ENCODE measurements around the gene RPS27.

RPS27 gene

GRCh38 chr1:153963850-153964331 is 26.7 kb upstream of the RPS27 start:
- Histone ChIP-seq H3K27me3 (ENCODE audit: insufficient read depth, low read length) (no peaks in the 10 kb centered on the region), H3K9me2 (ENCODE audit: low read depth, low read length) (no peaks in the 10 kb centered on the region), H3K4me3 (ENCODE audit: low read depth, low read length, poor library complexity, severe bottlenecking) (peak overlapping the region; percentile 72), H3K9ac (ENCODE audit: low read length) (peak overlapping the region; percentile 84), H3K4me1 (ENCODE audit: insufficient read depth, low read length, severe bottlenecking) (peaks cover 55% of the 10 kb centered on the region), H3K36me3 (ENCODE audit: insufficient read depth, low read length) (peaks cover 7% of the 10 kb centered on the region; the same call in 1 of the 2 replicates), H3K9me3 (ENCODE audit: low read length) (no peaks in the 10 kb centered on the region), H2AFZ (ENCODE audit: low read length) (no peak overlapping the region), H3F3A (ENCODE audit: insufficient read depth, low read length) (no peaks in the 10 kb centered on the region), H4K20me1 (ENCODE audit: insufficient read depth, low read length) (no peaks in the 10 kb centered on the region), H3K79me2 (ENCODE audit: insufficient read depth, low read length) (peaks cover 4% of the 10 kb centered on the region; the same call in 1 of the 2 replicates), H3K27ac (ENCODE audit: low read depth, low read length, poor library complexity, severe bottlenecking) (peak overlapping the region; percentile 73), H3K4me2 (ENCODE audit: low read length) (peak overlapping the region; percentile 88)
- TF ChIP-seq CTCF (IDR thresholded peaks at IDR 0.05; ENCODE audit: low read length) (no peak), EZH2 (IDR thresholded peaks at IDR 0.05; ENCODE audit: borderline replicate concordance, low read length) (no peak)

- Histone ChIP-seq H3K9me2 (ENCODE audit: low read depth, low read length) (no peaks in the 10 kb centered on the region), H4K20me1 (ENCODE audit: insufficient read depth, low read length) (no peaks in the 10 kb centered on the region), H3K4me2 (ENCODE audit: low read length) (peak within 1 kb of the TSS; percentile 77), H3K9me3 (ENCODE audit: low read length) (no peaks in the 10 kb centered on the region), H3K36me3 (ENCODE audit: insufficient read depth, low read length) (peaks cover under 1% of the 10 kb centered on the region; the same call in 1 of the 2 replicates), H3K27ac (ENCODE audit: low read depth, low read length, poor library complexity, severe bottlenecking) (peak within 1 kb of the TSS; percentile 96), H3K27me3 (ENCODE audit: insufficient read depth, low read length) (no peaks in the 10 kb centered on the region), H3K79me2 (ENCODE audit: insufficient read depth, low read length) (peaks cover 4% of the 10 kb centered on the region; the same call in 1 of the 2 replicates), H2AFZ (ENCODE audit: low read length) (no peak within 1 kb of the TSS), H3K9ac (ENCODE audit: low read length) (peak within 1 kb of the TSS; percentile 94), H3F3A (ENCODE audit: insufficient read depth, low read length) (peaks cover 1% of the 10 kb centered on the region; the same call in 1 of the 2 replicates), H3K4me3 (ENCODE audit: low read depth, low read length, poor library complexity, severe bottlenecking) (peak within 1 kb of the TSS; percentile 91), H3K4me1 (ENCODE audit: insufficient read depth, low read length, severe bottlenecking) (peaks cover 49% of the 10 kb centered on the region)
- peak; percentile 37 for TF ChIP-seq CTCF (IDR thresholded peaks at IDR 0.05; ENCODE audit: low read length)
- no peak for TF ChIP-seq EZH2 (IDR thresholded peaks at IDR 0.05; ENCODE audit: borderline replicate concordance, low read length)
Observed at GRCh38 chr1:153967107-153967999, 23.2 kb upstream of the RPS27 start, which contains the start of gene CREB3L4. TSS of gene CREB3L4 (plus strand) at chr1:153967902. CDS start at chr1:153968526, 624 bp downstream.

GRCh38 chr1:153968000-153968363 is 22.6 kb upstream of the RPS27 start:
- no peaks in the 10 kb centered on the region for H4K20me1 ChIP-seq (ENCODE audit: insufficient read depth, low read length)
- peak overlapping the region; percentile 96 for H3K27ac ChIP-seq (ENCODE audit: low read depth, low read length, poor library complexity, severe bottlenecking)
- peaks cover 7% of the 10 kb centered on the region; the same call in 1 of the 2 replicates for H3K36me3 ChIP-seq (ENCODE audit: insufficient read depth, low read length)
- H3K9me3 ChIP-seq (ENCODE audit: low read length), result no peaks in the 10 kb centered on the region
- no peaks in the 10 kb centered on the region for H3K27me3 ChIP-seq (ENCODE audit: insufficient read depth, low read length)
- no peaks in the 10 kb centered on the region for H3K9me2 ChIP-seq (ENCODE audit: low read depth, low read length)
- peak overlapping the region; percentile 94 for H3K9ac ChIP-seq (ENCODE audit: low read length)
- peaks cover 4% of the 10 kb centered on the region; the same call in 1 of the 2 replicates for H3K79me2 ChIP-seq (ENCODE audit: insufficient read depth, low read length)
- peaks cover 4% of the 10 kb centered on the region; the same call in 1 of the 2 replicates for H3F3A ChIP-seq (ENCODE audit: insufficient read depth, low read length)
- peak overlapping the region; percentile 91 for H3K4me3 ChIP-seq (ENCODE audit: low read depth, low read length, poor library complexity, severe bottlenecking)
- TF ChIP-seq CTCF (IDR thresholded peaks at IDR 0.05; ENCODE audit: low read length) (no peak), EZH2 (IDR thresholded peaks at IDR 0.05; ENCODE audit: borderline replicate concordance, low read length) (no peak)
- H2AFZ ChIP-seq (ENCODE audit: low read length), result no peak overlapping the region
- peaks cover 49% of the 10 kb centered on the region for H3K4me1 ChIP-seq (ENCODE audit: insufficient read depth, low read length, severe bottlenecking)
- peak overlapping the region; percentile 77 for H3K4me2 ChIP-seq (ENCODE audit: low read length)
